GM19099 (cell line): ENCODE data around the gene HDAC1.

Experiments
- POLR2A ChIP-seq: IDR thresholded peaks from 3 replicates; pipeline ENCODE4 v1.6.1; 2011; ENCODE audit warnings: low read depth; ENCODE audit not compliant: insufficient read length; ENCODE audit errors: extremely low read depth

HDAC1 gene

GRCh38 chr1:32291708-32292538, at the start of gene HDAC1:
Gene HDAC1, plus strand, starts transcription at chr1:32292083. Its CDS starts 87 bp downstream, at chr1:32292170.
- TF ChIP-seq POLR2A = peak; percentile 84

DNA sequence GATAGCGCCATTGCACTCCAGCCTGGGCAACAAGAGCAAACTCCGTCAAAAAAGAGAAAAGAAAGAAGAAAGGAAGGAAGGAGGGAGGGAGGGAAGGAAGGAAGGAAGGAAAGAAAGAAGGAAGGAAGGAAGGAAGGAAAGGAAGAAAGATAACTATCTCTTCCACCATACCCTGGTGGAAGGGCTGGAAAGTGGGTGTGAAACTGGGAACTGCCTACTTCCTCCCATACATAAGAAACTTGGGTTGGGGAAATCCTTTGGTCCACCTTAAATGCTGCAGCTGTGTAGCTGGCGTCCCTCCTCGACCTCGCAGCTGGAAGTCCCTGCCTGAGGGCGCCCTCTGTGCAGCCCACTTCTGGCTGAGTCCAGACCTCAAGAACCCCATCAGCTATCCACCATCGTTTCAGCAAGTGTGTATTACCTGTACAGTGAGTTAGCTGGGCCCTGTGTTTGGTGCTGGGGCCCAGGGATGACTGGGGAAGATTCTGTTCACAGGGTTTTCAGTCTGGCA, 49.5 kb upstream of the HDAC1 start:
- no peak for TF ChIP-seq POLR2A

- no peak for TF ChIP-seq POLR2A
These were observed 45.0 kb upstream of the HDAC1 start, which contains the start of gene FAM167B for GRCh38 chr1:32246888-32247273. Gene FAM167B, plus strand, starts transcription at chr1:32247222. Its CDS starts 200 bp downstream, at chr1:32247422.

DNA sequence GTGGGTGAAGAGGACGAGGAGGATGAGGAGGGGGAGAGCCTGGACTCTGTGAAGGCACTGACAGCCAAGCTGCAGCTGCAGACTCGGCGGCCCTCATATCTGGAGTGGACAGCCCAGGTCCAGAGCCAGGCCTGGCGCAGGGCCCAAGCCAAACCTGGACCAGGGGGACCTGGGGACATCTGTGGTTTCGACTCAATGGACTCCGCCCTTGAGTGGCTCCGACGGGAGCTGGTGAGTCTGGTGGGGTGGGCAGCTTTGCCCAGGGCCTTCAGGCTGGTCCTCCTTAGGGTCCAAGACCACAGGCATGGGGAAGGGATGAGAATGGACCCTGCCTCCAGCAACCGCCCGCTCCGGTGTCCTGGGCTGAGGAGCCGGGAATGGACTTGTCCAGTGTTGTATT, 44.4 kb upstream of the HDAC1 start:
- no peak for TF ChIP-seq POLR2A

DNA sequence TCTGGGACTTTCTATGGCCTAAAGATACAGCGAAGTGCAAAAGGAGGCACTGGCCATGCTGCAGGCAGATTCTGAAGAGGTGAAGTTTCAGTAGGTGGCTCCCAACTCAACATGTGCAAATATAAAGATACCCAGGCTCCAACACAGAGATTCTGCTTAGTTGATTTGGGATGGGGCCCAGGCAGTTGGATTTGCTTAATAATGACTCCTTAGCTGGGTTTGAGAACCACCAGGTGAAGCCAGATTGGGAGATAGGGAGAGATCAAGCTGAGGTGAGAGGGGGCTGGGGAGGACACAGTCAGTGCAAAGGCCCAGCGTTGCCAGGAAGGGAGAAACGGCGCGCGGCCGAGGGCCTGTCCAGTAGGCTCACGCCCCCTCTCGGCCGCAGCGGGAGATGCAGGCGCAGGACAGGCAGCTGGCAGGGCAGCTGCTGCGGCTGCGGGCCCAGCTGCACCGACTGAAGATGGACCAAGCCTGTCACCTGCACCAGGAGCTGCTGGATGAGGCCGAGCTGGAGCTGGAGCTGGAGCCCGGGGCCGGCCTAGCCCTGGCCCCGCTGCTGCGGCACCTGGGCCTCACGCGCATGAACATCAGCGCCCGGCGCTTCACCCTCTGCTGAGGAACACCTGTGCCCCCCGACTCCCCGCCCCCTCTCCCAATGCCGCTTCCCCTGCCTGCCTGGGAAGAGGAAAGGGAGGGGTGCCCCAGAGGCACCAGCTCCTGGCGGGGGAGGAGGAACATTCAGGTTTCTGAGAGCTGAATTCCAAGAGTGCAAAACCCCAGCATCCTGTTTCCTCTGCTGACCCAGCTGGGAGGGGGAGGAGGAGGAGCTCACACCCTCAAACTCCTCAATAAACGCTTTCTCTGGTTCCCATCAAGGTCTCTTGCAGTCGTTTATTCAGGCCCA, 43.6 kb upstream of the HDAC1 start:
- peak; percentile 30 for TF ChIP-seq POLR2A

DNA sequence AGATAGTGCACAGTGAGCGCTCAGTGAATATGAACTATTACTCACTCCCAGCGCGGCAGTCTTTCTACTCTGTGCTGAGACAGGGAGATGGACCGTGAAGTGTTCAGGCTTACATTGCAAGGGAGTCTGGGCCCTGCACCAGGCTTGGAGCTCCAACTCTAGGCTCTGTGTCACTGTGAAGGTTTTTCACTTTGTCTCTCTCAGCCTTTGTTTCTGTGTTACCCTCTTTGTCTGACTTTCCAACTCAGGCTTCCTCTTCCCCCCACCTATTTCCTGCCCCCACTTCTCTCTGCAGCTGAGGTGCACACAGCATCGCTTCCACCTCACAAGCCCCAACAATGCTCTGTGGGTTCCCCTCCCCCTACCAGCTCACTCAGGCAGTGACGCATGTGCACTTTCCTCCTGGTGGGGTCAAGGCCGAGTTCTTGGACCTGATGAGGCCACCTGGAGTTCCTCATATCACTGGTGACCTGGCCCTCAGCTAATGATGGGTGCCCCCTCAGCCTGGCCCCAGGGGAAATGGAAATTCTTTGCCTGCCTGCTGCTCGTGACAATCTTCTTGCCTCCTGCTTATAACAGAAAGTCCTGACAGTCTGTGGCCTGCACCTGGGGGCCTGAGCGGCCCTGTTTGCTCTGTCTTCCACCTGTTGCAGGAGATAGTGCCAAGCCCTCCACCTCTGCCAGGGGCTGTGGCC, 41.9 kb upstream of the HDAC1 start:
- TF ChIP-seq POLR2A = peak; percentile 68

DNA sequence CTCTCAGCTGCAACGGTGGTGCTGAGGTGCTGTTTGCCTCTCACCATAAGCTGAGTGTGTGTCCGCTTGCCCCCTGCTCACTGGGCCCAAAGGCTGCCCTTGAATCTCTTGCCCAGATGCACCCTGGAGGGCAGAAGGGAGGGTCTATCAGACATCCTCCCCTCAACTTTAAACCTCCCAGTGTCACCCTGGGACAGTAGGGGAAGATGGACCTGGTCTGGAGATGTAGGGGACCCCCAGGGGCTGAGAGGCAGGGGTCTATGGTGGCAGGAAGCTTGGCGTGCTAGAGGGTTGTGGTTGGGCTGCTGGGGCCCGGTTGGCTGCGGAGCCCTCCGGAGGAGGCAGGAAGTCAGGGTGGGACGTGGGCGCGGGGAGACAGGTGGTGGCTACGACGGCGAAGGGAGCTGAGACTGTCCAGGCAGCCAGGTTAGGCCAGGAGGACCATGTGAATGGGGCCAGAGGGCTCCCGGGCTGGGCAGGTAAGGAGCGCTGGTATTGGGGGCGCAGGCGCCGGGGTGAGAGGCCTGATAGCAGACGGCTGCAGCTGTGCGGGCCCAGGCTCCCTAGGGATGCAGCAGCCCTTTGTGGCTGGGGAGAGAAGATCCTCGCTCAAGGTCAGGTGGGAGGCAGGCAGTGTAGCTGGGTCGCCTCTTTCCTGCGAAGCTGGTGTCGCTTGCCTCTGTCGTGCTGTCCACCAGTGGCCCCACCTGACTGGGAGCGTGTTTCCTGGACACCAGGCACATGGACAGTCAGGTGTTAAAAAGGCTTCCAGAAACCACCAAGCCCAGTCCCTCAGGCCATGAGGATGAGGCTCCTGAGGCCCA, 40.8 kb upstream of the HDAC1 start, which contains the start of gene LCK:
Gene LCK, plus strand, starts transcription at position 373 of the 824 bp plus-strand sequence. CDS start 23,065 bp downstream, outside the sequence.
- TF ChIP-seq POLR2A = peak; percentile 75

- peak; percentile 33 for TF ChIP-seq POLR2A
These were observed 36.5 kb upstream of the HDAC1 start for GRCh38 chr1:32255072-32256071.

DNA sequence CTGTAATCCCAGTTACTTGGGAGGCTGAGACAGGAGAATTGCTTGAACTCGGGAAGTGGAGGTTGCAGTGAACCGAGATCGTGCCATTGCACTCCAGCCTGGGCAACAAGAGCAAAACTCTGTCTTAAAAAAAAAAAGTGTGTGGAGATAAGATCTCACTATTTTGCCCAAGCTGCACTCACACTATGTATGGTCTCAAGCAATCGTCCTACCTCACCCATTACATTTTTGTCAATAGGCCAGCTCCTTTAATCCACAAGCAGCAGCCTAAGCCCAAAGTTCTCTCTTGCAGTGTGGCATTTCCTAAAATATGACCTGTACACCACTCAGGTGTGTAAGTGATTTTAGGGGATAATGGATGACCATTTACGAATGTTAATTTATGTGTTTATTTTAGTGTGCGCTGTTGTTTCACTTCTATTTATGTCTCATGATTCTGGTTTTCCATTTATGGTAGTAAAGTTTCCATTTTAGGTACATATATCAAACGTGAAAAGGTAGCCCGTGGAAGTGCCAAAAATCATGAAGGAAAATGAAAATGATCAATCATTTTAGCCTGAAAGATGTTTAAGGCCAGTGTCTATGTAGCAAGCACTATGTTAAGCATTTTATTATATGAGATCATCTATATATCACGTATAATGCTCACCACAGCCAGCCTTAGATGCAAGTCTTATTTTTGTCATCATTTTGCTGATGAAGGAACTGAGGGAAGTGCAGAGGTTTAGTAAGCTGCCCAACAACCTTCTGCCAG, 35.2 kb upstream of the HDAC1 start:
- no peak for TF ChIP-seq POLR2A

DNA sequence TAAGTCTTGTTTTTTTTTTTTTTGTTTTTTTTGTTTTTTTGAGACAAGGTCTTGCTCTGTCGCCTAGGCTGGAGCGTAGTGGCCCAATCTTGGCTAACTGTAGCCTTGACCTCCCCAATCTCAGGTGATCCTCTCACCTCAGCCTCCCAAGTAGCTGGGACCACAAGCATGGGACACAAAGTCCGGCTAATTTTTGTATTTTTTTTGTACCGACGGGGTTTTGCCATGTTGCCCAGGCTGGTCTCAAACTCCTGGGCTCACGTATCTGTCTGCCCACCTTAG, 34.7 kb upstream of the HDAC1 start:
- TF ChIP-seq POLR2A = no peak

GRCh38 chr1:32263744-32264143, 28.1 kb upstream of the HDAC1 start:
- no peak for TF ChIP-seq POLR2A

GRCh38 chr1:32265846-32266245, 26.0 kb upstream of the HDAC1 start:
- TF ChIP-seq POLR2A = no peak

DNA sequence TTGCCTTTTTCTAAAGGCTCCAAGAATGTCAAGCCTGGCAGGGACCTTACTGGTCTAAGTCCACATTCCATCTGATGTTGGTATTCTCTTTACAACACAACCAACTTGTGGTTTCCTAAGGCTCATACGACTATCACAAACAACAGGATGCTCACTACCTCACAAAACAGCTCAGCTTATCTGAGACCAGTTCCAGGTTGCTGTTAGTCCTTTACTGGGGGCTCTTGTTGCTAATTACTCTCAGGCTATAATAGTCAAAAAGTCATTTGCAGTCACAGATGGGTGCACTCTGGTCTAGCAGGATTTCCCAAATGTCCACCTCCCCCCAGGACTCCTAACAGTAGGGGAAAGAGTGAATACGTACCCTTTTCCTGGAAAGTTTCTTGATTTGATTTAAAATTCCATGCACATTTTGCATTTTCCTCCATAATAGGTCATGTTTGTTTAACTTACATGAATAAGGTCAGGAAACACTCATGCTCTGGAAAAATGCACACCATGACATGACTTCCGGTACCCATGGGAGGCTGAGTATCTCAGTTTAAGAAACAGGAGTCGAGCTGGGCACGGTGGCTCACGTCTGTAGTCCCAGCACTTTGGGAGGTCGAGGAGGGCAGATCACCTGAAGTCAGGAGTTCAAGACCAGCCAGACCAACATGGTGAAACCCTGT, 24.8 kb upstream of the HDAC1 start:
- no peak for TF ChIP-seq POLR2A
